Measurements from ENCODE around the gene TMEM175.

GRCh38 chr4:900073-900472 is 32.2 kb upstream of the TMEM175 start:
- TF ChIP-seq, protein P1, sequence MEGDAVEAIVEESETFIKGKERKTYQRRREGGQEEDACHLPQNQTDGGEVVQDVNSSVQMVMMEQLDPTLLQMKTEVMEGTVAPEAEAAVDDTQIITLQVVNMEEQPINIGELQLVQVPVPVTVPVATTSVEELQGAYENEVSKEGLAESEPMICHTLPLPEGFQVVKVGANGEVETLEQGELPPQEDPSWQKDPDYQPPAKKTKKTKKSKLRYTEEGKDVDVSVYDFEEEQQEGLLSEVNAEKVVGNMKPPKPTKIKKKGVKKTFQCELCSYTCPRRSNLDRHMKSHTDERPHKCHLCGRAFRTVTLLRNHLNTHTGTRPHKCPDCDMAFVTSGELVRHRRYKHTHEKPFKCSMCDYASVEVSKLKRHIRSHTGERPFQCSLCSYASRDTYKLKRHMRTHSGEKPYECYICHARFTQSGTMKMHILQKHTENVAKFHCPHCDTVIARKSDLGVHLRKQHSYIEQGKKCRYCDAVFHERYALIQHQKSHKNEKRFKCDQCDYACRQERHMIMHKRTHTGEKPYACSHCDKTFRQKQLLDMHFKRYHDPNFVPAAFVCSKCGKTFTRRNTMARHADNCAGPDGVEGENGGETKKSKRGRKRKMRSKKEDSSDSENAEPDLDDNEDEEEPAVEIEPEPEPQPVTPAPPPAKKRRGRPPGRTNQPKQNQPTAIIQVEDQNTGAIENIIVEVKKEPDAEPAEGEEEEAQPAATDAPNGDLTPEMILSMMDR (conservative IDR thresholded peaks at IDR 0.05; ENCODE audit: low read depth, low read length): no peak
- no peak for TF ChIP-seq CHD1 (IDR thresholded peaks at IDR 0.05; ENCODE audit: low read depth, low read length)
- no peak for TF ChIP-seq POLR2A (IDR thresholded peaks at IDR 0.05; ENCODE audit: low read depth, low read length)
- TF ChIP-seq FOS (IDR thresholded peaks at IDR 0.05; ENCODE audit: low read depth, low read length): no peak
- no peak for TF ChIP-seq RFX5 (IDR thresholded peaks at IDR 0.05; ENCODE audit: low read depth, low read length)
- TF ChIP-seq MAZ (IDR thresholded peaks at IDR 0.05; ENCODE audit: borderline replicate concordance, low read depth, low read length): no peak
